HCT116 (cell line): Measurements from ENCODE around the gene PPP1R10. TPM values are rescaled to one million over a fixed set of nuclear protein-coding genes. Genes with fewer than 3 reads are reported as not detected.

ENCODE experiments used
- ATAC-seq: fragments of 200-7000 bp; cut with Tn5 transposase; 2 replicates; pipeline ENCODE4 v1.9.1; 2020; ENCODE audit warnings: mild to moderate bottlenecking, moderate library complexity
- BruUV-seq: library from RNA; stranded (reverse); fragments of 400-500 nt; replicated peaks from 2 replicates; lab custom pipeline; 2021; lab: Mats Ljungman, UMichigan
- CTCF ChIA-PET: fragments of 300-600 bp; sonication (Branson Sonifier 250); formaldehyde crosslinking; loops from one replicate; lab custom pipeline; 2021; ENCODE audit warnings: antibody characterized with exemption; lab: Charles Lee
- POLR2A ChIA-PET: fragments of 300-600, 350-600 bp; sonication (Branson Sonifier 250); formaldehyde crosslinking; loops from one replicate; lab custom pipeline; 2021; ENCODE audit warnings: antibody characterized with exemption; lab: Charles Lee
- RAD21 ChIA-PET, 2 experiments: fragments of 300-600 bp; sonication (Branson Sonifier 250); formaldehyde crosslinking; loops; one replicate each; lab custom pipeline; 2023; ENCODE audit warnings: low total read pairs in 2 of 2; ENCODE audit not compliant: uncharacterized antibody in 2 of 2, unreplicated experiment in 2 of 2, low non-redundant PET in 1 of 2; lab: Charles Lee
- DNase-seq: peaks from one replicate; pipeline ENCODE4 v3.0.0-alpha.2; 2010; ENCODE audit warnings: low read depth, low spot score
- H2AFZ ChIP-seq: fragments of 200-600 bp; shearing (Covaris generic), sonication (generic); 2 replicates; pipeline ENCODE4 v1.6.1; 2017; ENCODE audit warnings: low read depth, mixed run types, mixed read lengths, antibody characterized with exemption, low read length; ENCODE audit not compliant: poor library complexity, severe bottlenecking
- H3K27ac ChIP-seq: 2 replicates; pipeline ENCODE4 v1.5.1; 2012; ENCODE audit warnings: low read depth, low read length
- H3K27me3 ChIP-seq: fragments of 200-600 bp; sonication (generic); 2 replicates; pipeline ENCODE4 v1.6.1; 2016; ENCODE audit warnings: mixed run types, low read length, mixed read lengths; ENCODE audit not compliant: insufficient read depth
- H3K36me3 ChIP-seq, 2 experiments: fragments of 200-500 bp in 1 of 2; fragments of 200-600 bp in 1 of 2; sonication (Bioruptor generic) in 1 of 2; sonication (generic) in 1 of 2; 2 replicates each; pipeline versions ENCODE4 v1.5.1 to v1.6.1; 2014 to 2016; ENCODE audit warnings: low read length in 2 of 2, inconsistent platforms in 1 of 2, mixed read lengths in 1 of 2, mixed run types in 1 of 2; ENCODE audit not compliant: insufficient read depth in 2 of 2, control insufficient read depth in 1 of 2
- H3K4me1 ChIP-seq, 2 experiments: fragments of 200-600 bp in 1 of 2; sonication (generic) in 1 of 2; 2 replicates each; pipeline versions ENCODE4 v1.5.1 to v1.6.1; 2012 to 2017; ENCODE audit warnings: low read length in 2 of 2, inconsistent platforms in 1 of 2, mild to moderate bottlenecking in 1 of 2, mixed read lengths in 1 of 2, mixed run types in 1 of 2, moderate library complexity in 1 of 2; ENCODE audit not compliant: insufficient read depth in 2 of 2, control insufficient read depth in 1 of 2
- H3K4me2 ChIP-seq: fragments of 200-600 bp; sonication (generic); 2 replicates; pipeline ENCODE4 v1.6.1; 2017; ENCODE audit warnings: mixed run types, low read length, mixed read lengths
- H3K4me3 ChIP-seq, 2 experiments: fragments of 200-600 bp in 1 of 2; sonication (generic) in 1 of 2; replicated peaks in 1 of 2; 2 replicates each; pipeline ENCODE4 v1.5.1; 2011 to 2016; ENCODE audit warnings: low read length in 2 of 2, control low read depth in 1 of 2, low read depth in 1 of 2, mild to moderate bottlenecking in 1 of 2, mixed read lengths in 1 of 2, mixed run types in 1 of 2
- H3K79me2 ChIP-seq: fragments of 200-600 bp; sonication (generic); 2 replicates; pipeline ENCODE4 v1.6.1; 2017; ENCODE audit warnings: mild to moderate bottlenecking, mixed run types, low read length, moderate library complexity, mixed read lengths; ENCODE audit not compliant: insufficient read depth
- H3K9ac ChIP-seq: fragments of 200-600 bp; sonication (generic); 2 replicates; pipeline ENCODE4 v1.6.1; 2016; ENCODE audit warnings: low read length, mixed read lengths
- H3K9me2 ChIP-seq: fragments of 200-600 bp; sonication (generic), shearing (Covaris generic); 2 replicates; pipeline ENCODE4 v1.6.1; 2017; ENCODE audit warnings: mixed run types, mild to moderate bottlenecking, moderate library complexity; ENCODE audit not compliant: insufficient read depth
- H3K9me3 ChIP-seq, 2 experiments: fragments of 200-500 bp in 1 of 2; fragments of 200-600 bp in 1 of 2; sonication (Bioruptor generic) in 1 of 2; sonication (generic) in 1 of 2; 2 replicates each; pipeline ENCODE4 v1.6.1; 2014 to 2017; ENCODE audit warnings: low read length in 2 of 2, mixed read lengths in 2 of 2, inconsistent platforms in 1 of 2, low read depth in 1 of 2, mild to moderate bottlenecking in 1 of 2, mixed run types in 1 of 2, moderate library complexity in 1 of 2; ENCODE audit not compliant: control insufficient read depth in 1 of 2, insufficient read depth in 1 of 2
- H4K20me1 ChIP-seq: fragments of 200-600 bp; sonication (generic), shearing (Covaris generic); 2 replicates; pipeline ENCODE4 v1.6.1; 2017; ENCODE audit warnings: mixed run types, mild to moderate bottlenecking, moderate library complexity; ENCODE audit not compliant: insufficient read depth
- CEBPB ChIP-seq: IDR thresholded peaks from 2 replicates; pipeline ENCODE4 v1.6.1; 2012; ENCODE audit warnings: low read depth
- CTCF ChIP-seq, 3 experiments: fragments of 200-600 bp in 1 of 3; sonication (generic) in 1 of 3; IDR thresholded peaks in 2 of 3; conservative IDR thresholded peaks in 1 of 3; 2 replicates each; pipeline ENCODE4 v1.5.1; 2012 to 2017; ENCODE audit warnings: low read depth in 2 of 3, low read length in 2 of 3, antibody characterized with exemption in 1 of 3, borderline replicate concordance in 1 of 3, control low read depth in 1 of 3, mild to moderate bottlenecking in 1 of 3, mixed read lengths in 1 of 3, mixed run types in 1 of 3, moderate library complexity in 1 of 3; ENCODE audit not compliant: insufficient read depth in 1 of 3
- EGR1 ChIP-seq: IDR thresholded peaks from 2 replicates; pipeline ENCODE4 v1.6.1; 2012; ENCODE audit warnings: low read depth
- ELF1 ChIP-seq: IDR thresholded peaks from 2 replicates; pipeline ENCODE4 v1.6.1; 2012; ENCODE audit warnings: low read depth, borderline replicate concordance
- EZH2 ChIP-seq: fragments of 200-600 bp; sonication (generic); IDR thresholded peaks from 2 replicates; pipeline ENCODE4 v1.6.1; 2017; ENCODE audit warnings: antibody characterized with exemption, mixed run types
- EZH2phosphoT487 ChIP-seq: fragments of 200-600 bp; IDR thresholded peaks from 2 replicates; pipeline ENCODE4 v1.6.1; 2018; ENCODE audit warnings: antibody characterized with exemption, borderline replicate concordance
- FOSL1 ChIP-seq: IDR thresholded peaks from 2 replicates; pipeline ENCODE4 v1.6.1; 2012; ENCODE audit warnings: low read depth
- JUND ChIP-seq: IDR thresholded peaks from 2 replicates; pipeline ENCODE4 v1.6.1; 2012
- MAX ChIP-seq: IDR thresholded peaks from 2 replicates; pipeline ENCODE4 v1.6.1; 2012
- POLR2A ChIP-seq: IDR thresholded peaks from 2 replicates; pipeline ENCODE4 v1.7.0; 2011; ENCODE audit warnings: borderline replicate concordance; ENCODE audit not compliant: insufficient read depth, insufficient read length; ENCODE audit errors: extremely low read depth
- POLR2AphosphoS5 ChIP-seq: IDR thresholded peaks from 2 replicates; pipeline ENCODE4 v1.6.1; 2011; ENCODE audit warnings: mild to moderate bottlenecking, low read depth, low read length, moderate library complexity
- RAD21 ChIP-seq: IDR thresholded peaks from 2 replicates; pipeline ENCODE4 v1.6.1; 2012; ENCODE audit warnings: low read depth, mild to moderate bottlenecking
- SIN3A ChIP-seq: IDR thresholded peaks from 2 replicates; pipeline ENCODE4 v1.6.1; 2012; ENCODE audit warnings: low read depth
- SRF ChIP-seq: IDR thresholded peaks from 2 replicates; pipeline ENCODE4 v1.6.1; 2012; ENCODE audit warnings: low read depth
- TCF7L2 ChIP-seq: IDR thresholded peaks from 2 replicates; pipeline ENCODE4 v1.7.0; 2011; ENCODE audit warnings: borderline replicate concordance, inconsistent platforms; ENCODE audit not compliant: insufficient read depth, insufficient read length; ENCODE audit errors: extremely low read depth
- YY1 ChIP-seq: IDR thresholded peaks from 2 replicates; pipeline ENCODE4 v1.6.1; 2011; ENCODE audit warnings: low read length, low read depth, moderate library complexity, mild to moderate bottlenecking; ENCODE audit not compliant: insufficient replicate concordance; ENCODE audit errors: extremely low read depth
- ZFX ChIP-seq: fragments of 450-650 bp; IDR thresholded peaks from 2 replicates; pipeline ENCODE4 v1.6.1; 2017
- intact Hi-C: fragments of 100-400 bp; cut with micrococcal nuclease; formaldehyde crosslinking; loops from 2 replicates; pipeline ENCODE4 v1.10.0; 2022
- total RNA-seq: library from RNA; stranded (reverse); gene quantifications from one replicate; pipeline ENCODE4 v1.2.1, GENCODE V29; 2021; ENCODE audit not compliant: unreplicated experiment

Gene PPP1R10
- total RNA-seq, 1 experiment from 2014 or later = 104 TPM

- TF ChIP-seq SRF = no peak
- TF ChIP-seq SIN3A = no peak; the same call in 1 of the 2 replicates
- TF ChIP-seq EGR1 = 0 out of 2 replicates have a peak, but pooled peaks have one; percentile 40
- H2AFZ ChIP-seq = no peak within 1 kb of the TSS
- TSS peak; percentile 61 for BruUV-seq
- H4K20me1 ChIP-seq = no peaks in the 10 kb centered on the region
- peak within 1 kb of the TSS; percentile 85 to 92 for H3K4me3 ChIP-seq
- peak; percentile 87 for DNase-seq
- peaks cover 6 to 15% of the 10 kb centered on the region in 2 experiments for H3K4me1 ChIP-seq
- peaks cover 23% of the 10 kb centered on the region for H3K79me2 ChIP-seq
- H3K36me3 ChIP-seq = peaks cover 12 to 15% of the 10 kb centered on the region in 2 experiments; a peak in 3 of 4 replicates
- peak within 1 kb of the TSS; percentile 82 for H3K4me2 ChIP-seq
- peak within 1 kb of the TSS; percentile 94 for H3K27ac ChIP-seq
- no peaks in the 10 kb centered on the region for H3K9me3 ChIP-seq
- ATAC-seq = peak; percentile 81
- intact Hi-C loops = no loop called here
- ChIA-PET RAD21 (interaction anchor here in 1 of 2 experiments (1.0 kb wide), 1 partner anchor 84 kb away, joined by 4 read pairs; no protein-coding TSS in a partner anchor), POLR2A (interaction anchor here (1.3 kb wide), 2 partner anchors 32 to 84 kb away, joined by 3 to 4 read pairs; no protein-coding TSS in a partner anchor), CTCF (interaction anchor here (0.6 kb wide), 1 partner anchor 84 kb away, joined by 6 read pairs; no protein-coding TSS in a partner anchor)
- no peaks in the 10 kb centered on the region for H3K27me3 ChIP-seq
- no peaks in the 10 kb centered on the region for H3K9me2 ChIP-seq
- H3K9ac ChIP-seq = peak within 1 kb of the TSS; percentile 96
Observed at GRCh38 chr6:30646450-30647241, 29.6 kb upstream of the PPP1R10 start, which contains the start of gene C6orf136. C6orf136 (plus strand) TSS chr6:30647133; CDS start chr6:30647232, 99 bp downstream.

- no peaks in the 10 kb centered on the region for H4K20me1 ChIP-seq
- no peak overlapping the region for H2AFZ ChIP-seq
- peak overlapping the region; percentile 82 for H3K4me2 ChIP-seq
- H3K4me1 ChIP-seq = peaks cover 6 to 15% of the 10 kb centered on the region in 2 experiments
- no peak for ATAC-seq
- intact Hi-C loops = no loop called here
- no peak overlapping the region for H3K9ac ChIP-seq
- ChIA-PET RAD21 (no interaction called here), POLR2A (interaction anchor here (1.3 kb wide), 2 partner anchors 32 to 85 kb away, joined by 3 to 4 read pairs; no protein-coding TSS in a partner anchor), CTCF (no interaction called here)
- peak overlapping the region; percentile 37 for H3K27ac ChIP-seq
- H3K27me3 ChIP-seq = no peaks in the 10 kb centered on the region
- no peaks in the 10 kb centered on the region for H3K9me2 ChIP-seq
- no peak overlapping the region for H3K4me3 ChIP-seq
- no peak for DNase-seq
- no TSS peak for BruUV-seq
- no peaks in the 10 kb centered on the region for H3K9me3 ChIP-seq
- peaks cover 9 to 13% of the 10 kb centered on the region in 2 experiments; a peak in 3 of 4 replicates for H3K36me3 ChIP-seq
- peaks cover 23% of the 10 kb centered on the region for H3K79me2 ChIP-seq
- TF ChIP-seq POLR2AphosphoS5 = no peak
- no peak for TF ChIP-seq CEBPB
- TF ChIP-seq JUND = no peak
- no peak for TF ChIP-seq ELF1
- no peak for TF ChIP-seq FOSL1
- no peak for TF ChIP-seq ZFX
- no peak for TF ChIP-seq RAD21
- TF ChIP-seq POLR2A = no peak
- no peak for TF ChIP-seq YY1
- TF ChIP-seq MAX = no peak
- TF ChIP-seq EZH2 = no peak
- TF ChIP-seq EGR1 = no peak
- no peak for TF ChIP-seq TCF7L2
- no peak for TF ChIP-seq CTCF (IDR thresholded peaks at IDR 0.05 in 2 of 3, conservative IDR thresholded peaks at IDR 0.05 in 1 of 3; ENCODE audit: borderline replicate concordance in 1 of 3, insufficient read depth in 1 of 3, low read depth in 2 of 3, low read length in 2 of 3)
- no peak for TF ChIP-seq EZH2phosphoT487
Observed at GRCh38 chr6:30645989-30646388, 28.9 kb upstream of the PPP1R10 start.
